ENCODE data around the gene CIITA.

CIITA gene

GRCh38 chr16:10949424-10949970 is 72.5 kb downstream of the CIITA start:
- no peak overlapping the region for H3K4me3 ChIP-seq (ENCODE audit: low read length)
- no peak for TF ChIP-seq CTCF (IDR thresholded peaks at IDR 0.05; ENCODE audit: insufficient read depth, low read depth, low read length, missing control alignments)
- DNase-seq (ENCODE audit: low read depth), result peak; percentile 38

- H3K4me3 ChIP-seq (ENCODE audit: low read length), result no peak overlapping the region
- TF ChIP-seq CTCF (IDR thresholded peaks at IDR 0.05; ENCODE audit: insufficient read depth, low read depth, low read length, missing control alignments), result no peak
- peak; percentile 85 for DNase-seq (ENCODE audit: low read depth)
These were observed 73.4 kb downstream of the CIITA start for GRCh38 chr16:10950393-10950792.

- DNase-seq (ENCODE audit: low read depth), result no peak
- TF ChIP-seq CTCF (IDR thresholded peaks at IDR 0.05; ENCODE audit: insufficient read depth, low read depth, low read length, missing control alignments), result no peak
- no peak overlapping the region for H3K4me3 ChIP-seq (ENCODE audit: low read length)
These were observed 74.0 kb downstream of the CIITA start for GRCh38 chr16:10951026-10951425.

GRCh38 chr16:10954903-10955302 is 77.9 kb downstream of the CIITA start:
- no peak for DNase-seq (ENCODE audit: low read depth)
- TF ChIP-seq CTCF (IDR thresholded peaks at IDR 0.05; ENCODE audit: insufficient read depth, low read depth, low read length, missing control alignments), result no peak
- no peak overlapping the region for H3K4me3 ChIP-seq (ENCODE audit: low read length)

DNA sequence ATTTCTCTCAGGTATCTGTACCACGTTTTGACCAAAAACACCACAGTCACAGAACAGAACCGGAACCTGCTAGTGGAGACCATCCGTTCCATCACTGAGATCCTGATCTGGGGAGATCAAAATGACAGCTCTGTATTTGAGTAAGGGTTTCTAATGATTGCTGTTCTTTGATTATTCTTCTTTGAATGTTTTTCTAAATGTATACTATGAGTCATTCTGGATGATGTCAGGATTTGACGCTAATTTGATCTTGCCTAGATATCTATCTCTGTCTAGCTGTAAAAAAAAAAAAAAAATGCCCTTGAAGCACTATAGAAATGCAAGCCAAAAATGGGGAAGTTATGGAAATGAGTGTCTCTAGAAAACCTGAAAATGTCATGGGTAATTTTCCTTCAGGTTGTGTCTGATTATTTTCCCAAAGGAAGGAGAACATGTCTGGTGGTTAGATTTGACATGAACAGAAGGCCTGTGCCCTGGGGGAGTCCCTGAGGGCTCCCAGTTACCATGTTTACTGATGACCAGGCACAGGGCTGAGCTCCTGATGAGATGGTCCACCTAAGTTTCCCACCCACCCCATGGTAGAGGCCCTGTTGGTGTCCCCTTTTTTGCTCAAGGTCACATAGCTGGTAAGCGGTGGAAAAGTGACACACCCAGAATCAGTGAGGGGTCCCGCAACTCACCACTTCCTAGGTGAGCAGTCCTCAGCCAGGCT is 80.9 kb downstream of the CIITA start:
- no peak overlapping the region for H3K4me3 ChIP-seq (ENCODE audit: low read length)
- peak; percentile 46 for DNase-seq (ENCODE audit: low read depth)
- no peak for TF ChIP-seq CTCF (IDR thresholded peaks at IDR 0.05; ENCODE audit: insufficient read depth, low read depth, low read length, missing control alignments)

GRCh38 chr16:10959161-10959560 is 82.2 kb downstream of the CIITA start:
- no peak for DNase-seq (ENCODE audit: low read depth)
- no peak overlapping the region for H3K4me3 ChIP-seq (ENCODE audit: low read length)
- no peak for TF ChIP-seq CTCF (IDR thresholded peaks at IDR 0.05; ENCODE audit: insufficient read depth, low read depth, low read length, missing control alignments)

DNA sequence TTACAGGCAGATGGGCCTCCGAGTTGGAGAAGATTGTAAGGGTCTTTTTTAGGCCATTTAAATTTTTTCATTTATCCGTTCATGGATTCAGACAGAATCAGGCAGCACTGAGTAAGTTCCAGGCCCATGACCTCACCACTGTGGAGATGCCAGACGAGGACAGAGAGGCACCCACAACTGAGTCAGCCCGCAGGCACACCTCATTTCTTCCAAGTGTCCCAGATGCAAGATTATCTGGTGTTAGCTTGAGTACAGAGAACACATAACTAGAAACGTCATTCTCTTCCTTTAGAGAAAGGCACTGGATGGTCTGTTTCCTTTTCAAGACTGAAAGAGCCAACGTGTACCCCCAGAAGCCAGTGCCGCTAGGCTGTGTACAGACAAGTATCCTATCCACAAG is 84.2 kb downstream of the CIITA start:
- H3K4me3 ChIP-seq (ENCODE audit: low read length), result no peak overlapping the region
- peak; percentile 82 for DNase-seq (ENCODE audit: low read depth)
- TF ChIP-seq CTCF (IDR thresholded peaks at IDR 0.05; ENCODE audit: insufficient read depth, low read depth, low read length, missing control alignments), result no peak
